ENCODE results near the gene SERPINB10. TPM values are rescaled to one million over a fixed set of nuclear protein-coding genes. Genes with fewer than 3 reads are reported as not detected.
"Not testable (repeated sequence)": the region's sequence is repeated elsewhere in the genome, so short reads cannot be mapped to it uniquely, and the experiment has no call there.

SERPINB10 gene
- polyA plus RNA-seq, 3 donors from 2014 or later = not detected

DNA sequence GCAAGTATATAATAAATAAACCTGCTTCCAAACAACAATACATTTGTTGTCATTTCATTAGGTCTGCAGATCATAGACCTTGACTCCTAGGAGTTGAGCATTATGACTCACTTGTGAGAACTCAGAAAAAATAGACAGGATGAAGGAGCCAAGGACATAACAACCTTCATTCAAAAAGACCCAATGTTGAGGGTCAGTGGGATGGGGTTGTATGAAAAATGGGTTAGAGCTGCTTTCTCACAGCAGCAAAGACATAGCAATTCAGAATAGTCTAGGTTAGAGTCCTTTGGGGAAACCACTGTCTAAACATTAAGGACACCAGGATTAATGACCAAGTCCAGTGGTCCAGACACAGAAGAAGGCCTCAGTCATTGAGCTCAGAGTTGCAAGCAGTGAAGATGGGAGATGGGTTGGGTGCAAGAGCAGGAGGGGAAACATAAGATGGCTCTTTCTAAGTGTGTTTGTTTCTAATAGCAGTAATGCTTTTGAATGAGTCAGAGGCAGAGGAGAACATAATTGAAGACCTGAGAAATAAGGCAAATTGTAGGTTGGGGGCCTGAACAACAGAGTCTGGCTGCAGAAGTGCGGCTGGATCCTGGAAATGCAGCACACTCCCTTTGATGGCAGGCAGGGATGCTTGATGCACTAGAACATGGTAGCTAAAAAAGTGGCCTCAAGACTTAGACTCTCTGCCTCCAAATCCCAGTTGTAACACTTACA is 3.7 kb upstream of the SERPINB10 start:
- Mint-ChIP-seq H3K36me3 (no peaks in the 10 kb centered on the region), H3K27ac (no peak overlapping the region), H3K27me3 (ENCODE audit: low read depth in 3 of 3) (peaks cover 0 to 6% (median 3%) of the 10 kb centered on the region in 3 donors), H3K4me1 (no peaks in the 10 kb centered on the region), H3K9me3 (peaks cover 0 to 8% (median 0%) of the 10 kb centered on the region in 6 donors), H3K4me3 (no peak overlapping the region)
- DNase-seq = no peak

DNA sequence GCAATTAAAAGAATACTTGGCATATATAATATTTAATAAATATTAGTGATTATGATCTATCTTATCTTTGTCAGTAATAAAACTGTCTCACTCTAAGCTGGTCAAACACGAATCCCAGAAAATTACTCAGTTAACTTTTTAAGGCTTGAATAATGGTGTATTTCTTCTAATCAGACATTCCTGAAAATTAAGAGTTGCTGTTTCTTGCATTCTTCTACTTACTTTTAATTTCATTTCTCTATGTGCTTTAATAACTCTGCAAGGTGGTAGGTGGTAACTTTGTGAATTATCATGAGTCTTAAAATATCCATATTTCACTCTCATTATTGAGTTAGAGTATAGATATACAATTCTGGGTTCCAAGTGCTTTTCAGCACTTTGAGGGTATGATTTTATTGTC is 3.1 kb upstream of the SERPINB10 start:
- H3K27ac Mint-ChIP-seq = no peak overlapping the region
- H3K4me3 Mint-ChIP-seq = no peak overlapping the region
- DNase-seq = no peak
- no peaks in the 10 kb centered on the region for H3K36me3 Mint-ChIP-seq
- H3K4me1 Mint-ChIP-seq = no peaks in the 10 kb centered on the region
- H3K27me3 Mint-ChIP-seq (ENCODE audit: low read depth in 3 of 3) = peaks cover 0 to 4% (median 3%) of the 10 kb centered on the region in 3 donors
- peaks cover 0 to 8% (median 0%) of the 10 kb centered on the region in 6 donors for H3K9me3 Mint-ChIP-seq

DNA sequence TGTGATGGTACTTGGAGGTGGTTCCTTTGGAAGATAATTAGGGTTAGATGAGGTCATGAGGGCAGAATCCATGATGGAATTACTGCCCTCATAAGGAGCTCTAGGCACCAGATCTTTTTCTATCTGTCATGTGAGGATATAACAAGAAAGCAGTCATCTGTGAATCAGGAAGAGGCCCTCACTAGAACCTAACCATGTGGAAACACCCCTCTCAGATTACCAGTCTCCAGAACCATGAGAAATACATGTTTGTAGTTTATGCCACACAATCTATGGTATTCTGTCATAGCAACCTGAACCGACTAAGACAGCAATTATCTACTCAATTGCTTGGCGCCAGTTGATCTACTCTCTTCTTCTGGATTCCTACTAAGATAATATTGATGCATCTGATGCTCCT is 2.4 kb upstream of the SERPINB10 start:
- DNase-seq = no peak
- H3K4me3 Mint-ChIP-seq = no peak overlapping the region
- peaks cover 0 to 8% (median 0%) of the 10 kb centered on the region in 6 donors for H3K9me3 Mint-ChIP-seq
- H3K27ac Mint-ChIP-seq = no peak overlapping the region
- no peaks in the 10 kb centered on the region for H3K4me1 Mint-ChIP-seq
- no peaks in the 10 kb centered on the region for H3K36me3 Mint-ChIP-seq
- H3K27me3 Mint-ChIP-seq (ENCODE audit: low read depth in 3 of 3) = peaks cover 0 to 4% (median 3%) of the 10 kb centered on the region in 3 donors

DNA sequence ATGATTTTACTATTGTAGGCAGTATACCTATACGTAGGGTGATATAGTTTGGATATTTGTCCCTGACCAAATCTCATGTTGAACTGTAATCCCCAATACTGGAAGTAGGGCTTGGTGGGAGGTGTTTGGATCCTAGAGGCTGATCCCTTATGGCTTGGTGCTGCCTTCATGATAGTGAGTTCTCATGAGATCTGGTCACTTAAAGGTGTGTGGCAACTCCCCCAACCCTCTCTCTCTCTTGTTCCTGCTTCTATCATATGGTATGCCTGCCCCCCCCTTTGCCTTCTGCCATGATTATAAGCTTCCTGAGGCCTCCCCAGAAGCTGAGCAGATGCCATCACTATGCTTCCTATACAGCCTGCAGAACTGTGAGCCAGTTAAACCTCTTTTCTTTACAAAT is 1.7 kb upstream of the SERPINB10 start:
- H3K27me3 Mint-ChIP-seq (ENCODE audit: low read depth in 3 of 3) = peaks cover 0 to 4% (median 3%) of the 10 kb centered on the region in 3 donors
- no peak overlapping the region for H3K27ac Mint-ChIP-seq
- no peak overlapping the region for H3K4me3 Mint-ChIP-seq
- no peak for DNase-seq
- H3K9me3 Mint-ChIP-seq = peaks cover 0 to 8% (median 0%) of the 10 kb centered on the region in 6 donors
- H3K36me3 Mint-ChIP-seq = no peaks in the 10 kb centered on the region
- H3K4me1 Mint-ChIP-seq = no peaks in the 10 kb centered on the region

DNA sequence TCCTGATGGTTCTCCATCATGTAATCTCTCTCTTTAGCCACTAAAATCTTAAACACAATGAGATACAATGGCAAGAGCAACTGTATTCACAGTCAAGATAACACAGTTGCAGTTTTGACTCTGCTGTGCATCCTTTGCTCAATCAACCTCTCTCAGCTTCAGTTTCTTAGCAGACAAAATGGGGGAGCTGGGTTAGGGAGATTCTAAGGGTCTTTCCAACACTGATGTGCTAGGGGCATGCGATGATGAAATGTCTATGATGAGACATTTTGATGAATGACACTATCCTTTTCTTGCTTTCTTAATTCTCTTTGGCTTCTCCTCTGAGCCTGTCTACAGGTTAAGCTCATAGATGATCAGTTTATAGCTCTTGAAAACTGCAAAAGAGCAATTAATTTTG is 1.1 kb downstream of the SERPINB10 start:
- H3K27ac Mint-ChIP-seq = no peak overlapping the region
- H3K9me3 Mint-ChIP-seq = peaks cover 0 to 10% (median 0%) of the 10 kb centered on the region in 6 donors
- peaks cover 0 to 4% (median 4%) of the 10 kb centered on the region in 3 donors for H3K27me3 Mint-ChIP-seq (ENCODE audit: low read depth in 3 of 3)
- DNase-seq = no peak
- no peaks in the 10 kb centered on the region for H3K36me3 Mint-ChIP-seq
- no peaks in the 10 kb centered on the region for H3K4me1 Mint-ChIP-seq
- H3K4me3 Mint-ChIP-seq = no peak overlapping the region

DNA sequence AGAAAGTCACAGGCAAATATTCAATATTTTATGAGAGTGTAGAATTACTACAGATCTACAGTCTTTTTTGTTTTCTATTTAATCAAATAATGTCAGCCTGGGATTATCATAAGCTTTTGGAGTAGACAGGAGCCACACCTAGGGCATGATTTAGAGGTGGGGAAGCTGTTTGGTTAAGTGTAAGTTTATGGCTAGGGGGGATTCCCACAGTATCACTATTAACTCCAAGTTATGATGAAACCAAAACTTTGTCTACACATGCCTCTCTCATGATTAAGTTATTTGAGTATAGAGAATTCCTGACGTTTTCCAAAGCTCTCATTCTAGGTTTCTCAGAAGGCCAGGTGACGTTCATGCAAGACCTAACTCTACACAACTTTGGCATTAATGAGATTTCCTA is 2.1 kb downstream of the SERPINB10 start:
- Mint-ChIP-seq H3K27ac (no peak overlapping the region), H3K27me3 (ENCODE audit: low read depth in 3 of 3) (peaks cover 1 to 4% (median 2%) of the 10 kb centered on the region in 3 donors), H3K36me3 (no peaks in the 10 kb centered on the region), H3K9me3 (peaks cover 0 to 12% (median 0%) of the 10 kb centered on the region in 6 donors), H3K4me3 (no peak overlapping the region), H3K4me1 (no peaks in the 10 kb centered on the region)
- DNase-seq = no peak

DNA sequence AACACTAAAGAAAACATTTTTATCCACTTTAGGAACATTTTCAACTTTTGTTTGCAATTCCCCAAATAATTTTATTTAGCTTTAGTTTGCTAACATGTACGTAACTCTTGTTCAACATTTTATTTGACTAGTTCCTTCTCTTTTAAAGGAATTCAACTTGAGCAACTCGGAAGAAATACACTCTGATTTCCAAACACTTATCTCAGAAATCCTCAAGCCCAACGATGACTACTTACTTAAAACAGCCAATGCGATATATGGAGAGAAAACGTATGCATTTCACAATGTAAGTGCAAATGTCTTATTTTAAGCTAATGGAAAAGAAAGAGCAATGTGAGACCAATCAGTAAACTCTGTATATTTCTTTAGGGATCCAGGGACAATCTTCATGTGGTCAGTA is 10.1 kb downstream of the SERPINB10 start:
- Mint-ChIP-seq H3K27ac (no peak overlapping the region), H3K27me3 (ENCODE audit: low read depth in 3 of 3) (peaks cover 2 to 7% (median 7%) of the 10 kb centered on the region in 3 donors), H3K36me3 (no peaks in the 10 kb centered on the region), H3K4me1 (no peaks in the 10 kb centered on the region), H3K9me3 (peaks cover 0 to 5% (median 0%) of the 10 kb centered on the region in 6 donors), H3K4me3 (no peak overlapping the region)
- no peak for DNase-seq

DNA sequence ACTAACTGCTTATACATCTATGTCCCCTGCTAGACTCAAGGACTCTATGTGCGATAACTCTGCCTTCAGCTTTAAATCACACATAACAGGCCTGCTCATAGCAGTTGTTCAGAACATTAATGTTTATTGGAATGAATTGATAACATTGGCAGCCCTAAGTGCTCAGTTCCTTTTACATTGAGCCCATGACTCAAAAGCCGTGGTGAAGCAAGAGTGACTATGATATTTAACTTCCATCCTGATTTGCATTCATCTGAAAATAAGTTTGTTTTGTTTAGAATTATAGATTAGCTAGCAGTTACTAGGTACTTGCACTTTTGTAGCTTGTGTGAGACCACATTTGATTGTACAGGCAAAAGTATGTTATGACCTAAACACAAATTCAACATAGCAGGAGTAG is 14.3 kb downstream of the SERPINB10 start:
- Mint-ChIP-seq H3K27ac (no peak overlapping the region), H3K27me3 (ENCODE audit: low read depth in 3 of 3) (peaks cover 2 to 12% (median 8%) of the 10 kb centered on the region in 3 donors), H3K4me1 (no peaks in the 10 kb centered on the region), H3K9me3 (peaks cover 0 to 2% (median 0%) of the 10 kb centered on the region in 6 donors), H3K4me3 (no peak overlapping the region), H3K36me3 (no peaks in the 10 kb centered on the region)
- DNase-seq = no peak

DNA sequence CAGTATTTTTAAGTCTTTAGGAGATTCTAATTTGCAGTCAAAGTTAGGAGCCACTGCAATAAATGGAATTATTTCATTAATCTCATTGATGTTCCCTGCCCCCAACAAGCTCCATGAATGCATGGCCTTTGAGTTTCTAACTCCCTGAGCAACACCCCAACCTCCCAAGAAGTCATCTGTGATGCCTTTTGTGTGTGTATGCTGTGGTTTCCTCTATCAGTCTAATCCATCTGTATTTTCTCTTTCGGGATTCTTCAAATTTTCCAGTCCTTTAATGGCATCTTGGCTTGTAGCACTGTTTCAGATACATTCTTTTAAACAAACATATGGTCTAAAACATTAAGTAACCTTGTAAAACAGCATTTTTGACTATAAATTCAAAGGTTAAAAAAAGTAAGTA is 16.8 kb downstream of the SERPINB10 start:
- H3K27ac Mint-ChIP-seq = no peak overlapping the region
- no peaks in the 10 kb centered on the region for H3K4me1 Mint-ChIP-seq
- no peak overlapping the region for H3K4me3 Mint-ChIP-seq
- no peaks in the 10 kb centered on the region for H3K36me3 Mint-ChIP-seq
- H3K9me3 Mint-ChIP-seq = peaks cover 0 to 2% (median 0%) of the 10 kb centered on the region in 6 donors
- DNase-seq = no peak
- peaks cover 2 to 14% (median 8%) of the 10 kb centered on the region in 3 donors for H3K27me3 Mint-ChIP-seq (ENCODE audit: low read depth in 3 of 3)

DNA sequence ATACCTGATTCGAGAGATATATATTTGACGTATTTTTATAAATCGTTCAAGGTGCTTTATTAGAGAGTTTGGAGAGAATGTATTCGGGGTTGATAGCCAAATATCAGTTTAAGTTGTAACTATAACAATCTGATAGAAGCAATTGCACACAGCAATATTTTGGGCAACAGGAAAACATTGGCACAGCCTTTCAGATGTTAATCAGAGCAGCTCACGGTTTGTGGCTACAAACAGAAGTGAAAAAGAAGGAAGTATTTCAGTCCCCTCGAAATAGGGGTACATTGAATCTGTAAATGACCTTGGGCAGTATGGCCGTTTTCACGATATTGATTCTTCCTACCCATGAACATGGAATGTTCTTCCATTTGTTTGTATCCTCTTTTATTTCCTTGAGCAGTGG is 20.6 kb downstream of the SERPINB10 start:
- Mint-ChIP-seq H3K36me3 (no peaks in the 10 kb centered on the region), H3K27me3 (ENCODE audit: low read depth in 3 of 3) (peaks cover 0 to 14% (median 4%) of the 10 kb centered on the region in 3 donors), H3K4me3 (no peak overlapping the region), H3K4me1 (no peaks in the 10 kb centered on the region), H3K27ac (no peak overlapping the region), H3K9me3 (peaks cover 0 to 2% (median 0%) of the 10 kb centered on the region in 6 donors)
- no peak for DNase-seq

DNA sequence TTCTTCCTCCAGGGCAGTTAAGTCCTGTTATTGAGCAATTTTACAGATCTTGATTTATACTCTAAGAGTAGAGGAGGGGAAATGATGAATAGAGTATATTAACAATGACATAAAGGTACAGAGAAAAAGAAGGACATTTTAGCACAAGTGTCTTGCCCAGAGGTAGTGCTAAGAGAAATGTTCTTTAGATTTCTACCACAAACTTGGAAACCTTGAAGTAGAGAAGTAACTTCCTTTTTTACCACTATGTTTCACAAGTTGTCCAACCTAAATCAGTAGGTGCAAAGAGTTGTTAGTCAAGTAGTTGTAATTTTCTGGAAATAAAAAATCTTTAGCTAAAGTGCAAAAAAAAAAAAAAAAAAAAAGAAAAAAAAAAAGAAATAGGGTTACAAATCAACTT is 21.6 kb downstream of the SERPINB10 start:
- H3K27me3 Mint-ChIP-seq (ENCODE audit: low read depth in 3 of 3) = peaks cover 0 to 14% (median 4%) of the 10 kb centered on the region in 3 donors
- H3K4me3 Mint-ChIP-seq, H3K4me1 Mint-ChIP-seq: not testable (repeated sequence)

DNA sequence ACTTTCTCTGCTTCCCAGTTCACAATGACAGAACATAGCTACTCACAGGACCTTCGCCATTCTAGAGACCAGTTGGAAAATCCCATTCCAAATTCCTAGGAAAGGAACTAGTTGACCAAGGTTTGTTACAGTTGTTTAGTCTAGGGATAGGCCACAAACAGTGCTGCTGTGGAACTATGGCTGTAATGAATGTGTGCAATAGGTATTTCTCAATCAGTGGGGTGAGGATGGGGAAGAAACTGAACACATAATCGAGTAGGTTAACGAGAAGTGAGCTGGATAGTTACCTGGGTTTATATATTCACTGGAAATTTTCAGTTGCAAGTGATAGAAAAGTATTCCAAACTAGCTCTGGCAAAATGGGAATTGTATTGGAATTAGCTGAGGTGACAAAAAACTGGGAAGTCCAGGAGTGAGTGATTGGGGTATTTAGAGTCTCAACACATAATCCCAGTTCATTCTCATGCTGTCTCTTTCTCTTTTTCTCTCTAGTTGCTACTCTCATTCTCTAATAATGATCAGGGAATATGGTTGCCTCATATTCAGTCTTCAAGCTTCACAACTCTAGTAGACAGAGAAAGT is 23.1 kb downstream of the SERPINB10 start:
- DNase-seq = no peak
- Mint-ChIP-seq H3K36me3 (no peaks in the 10 kb centered on the region), H3K27me3 (ENCODE audit: low read depth in 3 of 3) (peaks cover 0 to 9% (median 3%) of the 10 kb centered on the region in 3 donors), H3K9me3 (no peaks in the 10 kb centered on the region), H3K27ac (no peak overlapping the region), H3K4me1 (peaks cover 0 to under 1% of the 10 kb centered on the region in 2 donors), H3K4me3 (no peak overlapping the region)

More for the DNA sequence above, 21.6 kb downstream of the SERPINB10 start:
- DNase-seq, H3K9me3 Mint-ChIP-seq, H3K27ac Mint-ChIP-seq, H3K36me3 Mint-ChIP-seq: not testable (repeated sequence)

DNA sequence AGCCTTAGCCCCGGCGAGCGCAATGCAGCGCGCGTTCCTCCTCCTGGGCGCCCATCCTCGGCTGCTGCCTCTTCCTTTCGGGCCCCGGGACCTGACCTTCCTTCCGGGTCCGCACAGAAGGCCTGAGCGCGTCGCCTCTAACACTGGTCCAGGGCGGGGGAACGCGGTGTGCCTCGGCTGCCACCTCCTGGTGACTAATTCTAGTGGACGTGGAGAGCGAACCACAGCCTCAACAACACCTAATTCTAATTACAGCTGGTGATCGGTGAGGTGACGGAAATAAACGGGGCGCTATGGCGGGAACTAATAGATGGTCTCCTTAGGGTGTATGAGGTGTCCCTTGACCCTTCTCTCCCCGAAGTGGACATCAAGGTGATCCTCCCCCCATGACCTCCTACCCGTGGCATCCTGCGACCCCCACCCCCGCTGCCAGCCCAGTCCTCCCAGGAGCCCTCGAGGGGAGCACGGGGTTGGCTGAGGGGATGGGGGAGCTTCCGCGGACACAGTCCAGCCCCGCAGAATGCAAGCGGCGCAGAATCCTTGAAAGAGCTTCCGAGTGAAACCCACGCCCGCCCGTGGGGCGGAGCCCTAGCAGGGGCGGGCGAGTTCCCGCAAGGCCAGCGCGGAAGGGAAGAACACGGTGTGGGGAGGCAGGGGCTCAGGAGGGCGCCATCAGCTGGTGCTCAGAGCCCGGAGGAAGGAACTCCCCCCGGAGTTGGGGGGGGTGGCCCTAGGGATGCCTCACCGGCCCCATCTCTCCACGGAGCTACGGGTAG is 28.6 kb downstream of the SERPINB10 start:
- H3K27ac Mint-ChIP-seq = peak overlapping the region in 3 of 6 donors; percentile 21 to 54 (median 37)

DNA sequence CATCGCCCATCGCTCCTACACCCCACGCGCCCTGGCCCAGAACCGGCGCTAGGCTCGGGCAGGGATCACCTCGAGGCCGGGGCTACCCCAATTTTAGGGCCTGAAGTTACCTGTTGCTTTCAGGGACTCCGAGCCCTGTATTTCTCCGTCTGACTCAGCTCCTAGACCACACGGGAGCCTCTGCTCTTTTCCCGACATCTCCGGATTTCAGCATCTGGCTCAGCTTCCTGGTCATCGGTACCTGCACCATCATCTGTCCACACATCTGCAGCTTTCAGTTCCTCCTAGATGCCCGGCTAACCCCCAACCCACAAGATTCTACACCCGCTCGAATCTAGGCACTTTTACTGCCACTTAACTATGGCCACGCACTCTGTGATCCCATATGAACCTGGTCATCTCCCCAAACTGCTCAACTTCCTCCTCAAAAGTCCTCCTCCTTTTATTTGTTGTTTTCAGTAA is 29.2 kb downstream of the SERPINB10 start:
- DNase-seq = no peak
- H3K9me3 Mint-ChIP-seq = no peaks in the 10 kb centered on the region
- H3K27ac Mint-ChIP-seq = no peak overlapping the region
- no peaks in the 10 kb centered on the region for H3K36me3 Mint-ChIP-seq
- H3K4me3 Mint-ChIP-seq = peak overlapping the region in 1 of 5 donors; percentile 84
- peaks cover 0 to 6% (median 2%) of the 10 kb centered on the region in 3 donors for H3K27me3 Mint-ChIP-seq (ENCODE audit: low read depth in 3 of 3)
- peaks cover 4 to 6% of the 10 kb centered on the region in 2 donors for H3K4me1 Mint-ChIP-seq

More for the DNA sequence above, 28.6 kb downstream of the SERPINB10 start:
- Mint-ChIP-seq H3K27me3 (ENCODE audit: low read depth in 3 of 3) (peaks cover 0 to 6% (median 2%) of the 10 kb centered on the region in 3 donors), H3K9me3 (no peaks in the 10 kb centered on the region), H3K4me3 (peak overlapping the region; percentile 80 to 88 (median 81)), H3K36me3 (no peaks in the 10 kb centered on the region), H3K4me1 (peaks cover 4 to 6% of the 10 kb centered on the region in 2 donors)
- DNase-seq = peak; percentile 41 to 62 (median 58)
